Activated gamma-delta T cell treated with anti-CD3 and anti-CD28 coated beads, Interleukin-2, amount 50 U/mL, for 16 hours (primary cell): Measurements from ENCODE around the gene ATG4D.
"Not testable (repeated sequence)": the region's sequence is repeated elsewhere in the genome, so short reads cannot be mapped to it uniquely, and the experiment has no call there.

Source experiments
- DNase-seq: peaks from one replicate; pipeline ENCODE4 v3.0.0-alpha.2; 2020; ENCODE audit warnings: low read depth

ATG4D gene

DNA sequence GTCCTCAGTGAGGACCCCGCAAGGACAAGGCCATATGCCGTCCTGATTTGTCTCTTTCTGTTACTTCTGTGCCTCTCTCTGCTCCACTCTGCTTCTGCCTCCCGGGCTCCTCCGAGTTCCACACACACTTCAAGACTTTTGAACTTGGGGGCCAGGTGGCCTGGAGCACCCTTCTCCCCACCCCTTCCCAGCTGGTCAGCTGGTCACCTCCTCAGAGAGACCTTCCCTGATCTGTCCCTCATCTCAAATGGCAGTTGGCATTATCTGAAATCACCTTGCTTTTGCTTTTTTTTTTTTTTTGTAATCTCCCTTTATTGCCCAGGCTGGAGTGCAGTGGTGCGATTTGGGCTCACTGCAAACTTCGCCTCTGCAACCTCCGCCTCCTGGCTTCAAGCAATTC is 24.3 kb upstream of the ATG4D start:
- DNase-seq: no peak

DNA sequence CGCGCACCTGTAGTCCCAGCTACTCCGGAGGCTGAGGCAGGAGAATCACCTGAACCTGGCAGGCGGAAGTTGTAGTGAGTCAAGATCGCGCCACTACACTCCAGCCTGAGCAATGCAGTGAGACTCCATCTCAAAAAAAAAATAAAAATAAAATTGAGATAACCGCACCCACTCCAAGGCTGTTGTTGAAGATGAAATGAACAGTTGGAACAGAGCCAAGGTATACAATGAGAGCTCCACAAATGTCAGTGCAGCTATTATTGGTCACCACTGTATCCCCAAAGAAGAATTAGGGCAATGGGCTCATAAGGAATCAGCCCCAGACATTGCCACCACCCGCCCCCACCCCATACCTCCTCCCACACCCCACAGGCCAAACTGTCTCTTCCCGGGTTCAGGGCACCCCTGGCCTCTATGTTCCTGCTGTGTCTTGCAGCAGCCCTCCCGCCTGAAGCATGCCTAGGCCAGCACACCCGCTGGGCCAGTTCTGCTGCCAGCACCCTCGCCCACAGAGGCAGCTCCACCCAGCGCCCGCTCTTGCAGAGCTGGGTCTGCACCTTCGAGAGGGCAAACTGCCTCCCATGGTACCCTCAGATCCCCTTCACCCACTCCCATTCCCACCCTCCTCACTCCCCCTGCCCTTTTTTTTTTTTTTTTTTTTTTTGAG is 22.9 kb upstream of the ATG4D start:
- DNase-seq: no peak

GRCh38 chr19:10521461-10522171 is 22.1 kb upstream of the ATG4D start:
- no peak for DNase-seq

GRCh38 chr19:10523135-10523636 is 20.5 kb upstream of the ATG4D start:
- no peak for DNase-seq

- no peak for DNase-seq
These were observed 18.1 kb upstream of the ATG4D start for GRCh38 chr19:10525636-10526035.

DNA sequence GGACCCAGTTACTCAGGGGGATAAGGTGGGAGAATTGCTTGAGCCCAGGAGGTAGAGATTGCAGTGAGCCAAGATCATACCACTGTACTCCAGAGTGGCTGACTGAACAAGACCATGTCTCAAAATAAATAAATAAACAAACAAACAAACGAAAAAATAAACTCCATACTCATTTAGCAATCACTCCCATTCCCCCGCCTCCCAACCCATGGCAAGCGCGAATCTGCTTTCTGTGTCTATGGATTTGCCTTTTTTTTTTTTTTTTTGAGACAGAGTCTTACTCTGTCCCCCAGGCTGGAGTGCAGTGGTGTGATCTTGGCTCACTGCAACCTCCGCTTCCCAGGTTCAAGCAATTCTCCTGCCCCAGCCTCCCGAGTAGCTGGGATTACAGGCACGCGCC is 16.8 kb upstream of the ATG4D start:
- not testable (repeated sequence) for DNase-seq

GRCh38 chr19:10532457-10532856 is 11.2 kb upstream of the ATG4D start:
- DNase-seq: no peak

- DNase-seq: no peak
These were observed 9.9 kb upstream of the ATG4D start for GRCh38 chr19:10533646-10534386.

- no peak for DNase-seq
These were observed 8.1 kb upstream of the ATG4D start for GRCh38 chr19:10535613-10536012.

DNA sequence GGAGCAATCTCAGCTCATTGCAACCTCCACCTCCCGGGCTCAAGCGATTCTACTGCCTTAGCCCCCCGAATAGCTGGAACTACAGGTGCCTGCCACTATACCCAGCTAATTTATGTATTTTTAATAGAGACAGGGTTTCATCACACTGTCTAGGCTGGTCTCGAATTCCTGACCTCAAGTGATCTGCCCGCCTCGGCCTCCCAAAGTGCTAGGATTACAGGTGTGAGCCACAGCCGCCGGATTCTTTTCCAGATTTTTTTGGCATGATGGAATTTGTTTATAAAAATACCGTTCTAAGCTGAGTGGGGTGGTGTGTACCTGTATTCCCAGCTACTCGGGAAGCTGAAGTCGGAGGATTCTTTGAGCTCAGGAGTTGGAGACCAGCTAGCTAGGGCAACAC is 6.0 kb upstream of the ATG4D start:
- no peak for DNase-seq

DNA sequence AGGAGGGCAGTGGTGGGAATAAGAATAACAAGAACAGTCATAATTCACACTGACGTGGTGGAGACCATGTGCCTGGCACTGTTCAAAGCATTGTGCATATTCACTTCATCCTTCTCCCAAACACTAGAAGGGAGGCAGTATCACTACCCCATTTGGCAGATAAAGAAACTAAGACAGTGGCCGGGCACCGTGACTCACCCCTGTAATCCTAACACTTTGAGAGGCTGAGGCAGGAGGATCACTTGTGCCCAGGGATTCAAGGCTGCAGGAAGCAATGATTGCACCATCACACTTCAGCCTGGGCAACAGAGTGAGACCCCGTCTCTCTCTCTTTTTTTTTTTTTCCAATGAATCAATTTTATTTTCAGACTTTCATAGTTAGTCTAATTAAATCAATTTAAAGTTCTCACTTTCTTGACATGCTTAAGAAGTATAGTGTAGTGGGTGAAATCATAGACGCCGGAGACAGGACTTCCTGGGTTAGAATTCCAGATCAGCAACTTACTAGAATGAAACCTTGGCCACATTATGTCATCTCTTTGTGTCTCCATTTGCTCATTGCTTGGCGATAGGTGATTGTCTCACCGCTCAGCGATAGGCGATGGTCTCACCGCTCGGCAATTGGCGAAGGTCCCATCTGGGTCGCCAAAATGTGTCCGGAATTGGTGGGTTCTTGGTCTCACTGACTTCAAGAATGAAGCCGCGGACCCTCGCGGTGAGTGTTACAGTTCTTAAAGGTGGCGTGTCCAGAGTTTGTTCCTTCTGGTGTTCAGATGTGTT is 5.3 kb upstream of the ATG4D start:
- no peak for DNase-seq

DNA sequence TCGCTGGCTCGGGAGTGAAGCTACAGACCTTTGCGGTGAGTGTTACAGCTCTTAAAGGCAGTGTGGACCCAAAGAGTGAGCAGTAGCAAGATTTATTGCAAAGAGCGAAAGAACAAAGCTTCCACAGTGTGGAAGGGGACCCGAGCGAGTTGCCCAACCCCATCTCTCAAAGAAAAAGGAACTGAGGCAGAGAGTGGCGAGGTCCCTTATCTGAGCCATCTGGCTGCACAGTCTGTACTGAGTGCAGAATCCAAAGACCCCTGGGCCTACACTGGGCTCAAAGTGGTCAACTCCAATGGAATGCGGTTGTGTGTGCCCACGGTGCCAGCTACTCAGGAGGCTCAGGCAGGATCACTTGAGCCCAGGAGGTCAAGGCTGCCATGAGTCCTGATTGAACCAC is 4.7 kb upstream of the ATG4D start:
- not testable (repeated sequence) for DNase-seq

DNA sequence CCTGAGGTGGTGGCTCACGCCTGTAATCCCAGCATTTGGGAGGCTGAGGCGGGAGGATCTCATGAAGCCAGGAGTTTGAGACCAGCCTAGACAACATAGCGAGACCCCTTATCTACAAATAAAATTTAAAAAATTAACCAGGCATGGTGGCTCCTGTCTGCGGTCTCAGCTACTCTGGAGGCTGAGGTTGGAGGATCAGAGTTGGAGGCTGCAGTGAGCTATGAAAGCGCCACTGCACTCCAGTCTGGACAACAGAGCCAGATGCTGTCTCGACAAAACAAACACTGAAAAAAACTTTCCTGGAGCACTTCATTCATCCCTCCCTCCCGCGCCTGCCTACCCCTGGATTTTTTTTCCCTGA is 665 bp upstream of the ATG4D start:
- no peak for DNase-seq

- DNase-seq: no peak
These were observed 593 bp downstream of the ATG4D start for GRCh38 chr19:10544242-10544752.

- DNase-seq: no peak
These were observed 1.1 kb downstream of the ATG4D start for GRCh38 chr19:10544753-10545251.

GRCh38 chr19:10546817-10547216 is 3.1 kb downstream of the ATG4D start:
- DNase-seq: no peak

DNA sequence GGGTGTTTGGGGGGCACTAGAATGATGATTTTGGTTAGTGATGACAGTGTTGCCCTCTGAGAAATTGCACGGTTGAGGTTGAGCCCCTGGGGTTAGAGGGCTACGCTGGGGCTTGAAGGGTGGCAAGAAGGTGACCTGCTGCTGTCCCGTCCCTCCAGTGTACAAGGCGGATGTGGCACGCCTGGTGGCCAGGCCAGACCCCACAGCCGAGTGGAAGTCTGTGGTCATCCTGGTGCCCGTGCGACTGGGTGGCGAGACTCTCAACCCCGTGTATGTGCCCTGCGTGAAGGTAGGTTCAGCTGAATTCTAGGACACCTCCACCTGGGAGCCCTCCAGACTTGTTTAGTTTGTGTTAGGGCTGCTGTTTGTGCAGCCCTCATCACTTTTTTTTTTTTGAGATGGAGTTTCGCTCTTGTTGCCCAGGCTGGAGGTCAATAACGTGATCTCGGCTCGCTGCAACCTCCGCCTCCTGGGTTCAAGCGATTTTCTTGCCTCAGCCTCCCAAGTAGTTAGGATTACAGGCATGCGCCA is 5.1 kb downstream of the ATG4D start:
- DNase-seq: no peak

GRCh38 chr19:10549733-10550132 is 6.0 kb downstream of the ATG4D start:
- no peak for DNase-seq

DNA sequence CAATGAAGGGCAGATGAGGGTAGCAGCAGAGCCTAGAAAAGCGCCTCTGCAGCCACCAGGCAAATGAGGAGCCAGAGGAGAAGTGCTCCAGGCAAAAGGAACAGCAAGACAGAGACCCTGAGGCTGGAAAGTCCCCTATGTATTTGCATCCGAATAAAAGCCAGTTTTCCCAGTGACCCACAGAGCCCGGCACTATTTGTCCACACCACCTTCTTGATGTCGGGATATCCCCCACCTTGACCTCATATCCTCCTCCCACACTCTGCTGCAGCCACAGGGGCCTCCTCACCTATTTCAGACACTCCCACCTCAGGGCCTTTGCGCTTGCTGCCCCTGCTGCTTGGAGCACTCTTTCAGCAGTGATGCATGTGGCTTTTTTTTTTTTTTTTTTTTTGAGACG is 6.6 kb downstream of the ATG4D start:
- DNase-seq: no peak

GRCh38 chr19:10551006-10551405 is 7.3 kb downstream of the ATG4D start:
- DNase-seq: not testable (repeated sequence)

DNA sequence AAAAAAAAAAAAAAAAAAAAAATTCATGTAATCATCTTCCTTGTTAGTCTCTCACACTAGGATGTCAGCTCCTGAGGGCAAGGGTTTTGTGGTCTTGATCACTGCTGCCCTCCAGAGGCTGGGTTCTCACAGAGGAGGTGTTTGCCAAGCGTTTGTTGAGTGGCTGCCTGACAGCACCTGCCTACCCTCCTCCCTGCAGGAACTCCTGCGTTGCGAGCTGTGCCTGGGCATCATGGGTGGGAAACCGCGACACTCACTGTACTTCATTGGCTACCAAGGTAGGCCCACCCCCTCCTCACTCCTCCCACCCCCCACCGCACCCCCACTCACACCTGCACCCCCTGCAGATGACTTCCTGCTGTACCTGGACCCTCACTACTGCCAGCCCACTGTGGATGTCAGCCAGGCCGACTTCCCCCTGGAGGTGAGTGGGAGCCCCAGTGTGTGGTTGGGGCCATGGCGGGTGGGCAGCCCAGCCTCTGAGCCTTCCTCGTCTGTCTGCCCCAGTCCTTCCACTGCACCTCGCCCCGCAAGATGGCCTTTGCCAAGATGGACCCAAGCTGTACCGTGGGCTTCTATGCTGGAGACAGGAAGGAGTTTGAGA is 8.1 kb downstream of the ATG4D start:
- no peak for DNase-seq
